Measurements from ENCODE around the gene AGAP5.
"Not testable (repeated sequence)": the region's sequence is repeated elsewhere in the genome, so short reads cannot be mapped to it uniquely, and the experiment has no call there.

GRCh38 chr10:73715179-73716156 is 17.6 kb upstream of the AGAP5 start:
- not testable (repeated sequence) for TF ChIP-seq POLR2A (IDR thresholded peaks at IDR 0.05; ENCODE audit: low read depth, low read length); POLR2AphosphoS5 (IDR thresholded peaks at IDR 0.05; ENCODE audit: low read depth, low read length); TAF1 (IDR thresholded peaks at IDR 0.05; ENCODE audit: borderline replicate concordance, low read depth, low read length)

All from GM12892 (cell line).